Activated CD8-positive, alpha-beta memory T cell treated with anti-CD3 and anti-CD28 coated beads, Interleukin-2, amount 50 U/mL, for 24 hours (primary cell): Measurements from ENCODE around the gene PCNA.

Source experiments
- DNase-seq: peaks from one replicate; pipeline ENCODE4 v3.0.0-alpha.2; 2020; ENCODE audit errors: extremely low read depth

The PCNA gene

GRCh38 chr20:5065879-5066383, 53.8 kb downstream of the PCNA start:
- DNase-seq = no peak

GRCh38 chr20:5065166-5065878, 54.4 kb downstream of the PCNA start:
- no peak for DNase-seq
